ENCODE data around the gene CNOT3.

CNOT3 gene

DNA sequence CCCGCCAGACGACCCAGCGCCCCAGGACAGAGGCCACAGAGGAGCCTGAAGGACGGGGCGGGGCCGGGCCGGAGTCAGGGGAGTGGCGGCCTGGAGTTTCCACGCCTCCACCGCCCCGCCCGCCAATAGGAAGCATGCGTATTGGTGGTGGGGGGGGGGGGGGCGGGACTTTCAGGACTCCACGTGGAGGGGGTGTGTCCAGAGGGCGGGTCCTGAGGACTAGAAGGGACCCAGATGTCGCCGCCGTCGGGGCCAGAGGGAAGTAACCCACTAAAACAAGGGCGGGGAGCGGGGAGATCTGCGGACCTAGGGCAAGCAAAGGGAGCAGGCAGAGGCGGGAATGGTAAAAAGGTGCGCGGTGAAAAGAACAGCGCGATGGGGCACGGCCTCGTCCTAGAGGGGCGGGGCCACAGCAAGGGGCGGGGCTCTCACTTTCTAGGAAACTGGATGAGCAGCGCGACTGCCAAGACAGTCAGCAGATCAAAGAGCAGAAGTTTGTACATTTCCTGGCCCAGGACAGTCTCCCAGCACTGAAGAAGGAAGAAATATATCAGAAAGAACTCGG is 24.8 kb downstream of the CNOT3 start:
- TF ChIP-seq CTCF (IDR thresholded peaks at IDR 0.05; ENCODE audit: insufficient read depth, low read length, missing control alignments) = no peak
- ChIA-PET CTCF (interaction anchor here (1.4 kb wide), 1 partner anchor 12 kb away, joined by 3 read pairs; no protein-coding TSS in a partner anchor), POLR2A (no interaction called here)
- H3K4me3 ChIP-seq (ENCODE audit: low read depth, low read length) = peak overlapping the region; percentile 59
- DNase-seq (ENCODE audit: low read depth, low spot score) = no peak

GRCh38 chr19:54162884-54163283 is 25.3 kb downstream of the CNOT3 start:
- ChIA-PET POLR2A (interaction anchor here (0.7 kb wide), 1 partner anchor 25 kb away, joined by 4 read pairs; no protein-coding TSS in a partner anchor), CTCF (interaction anchor here (1.2 to 1.5 kb wide), 3 partner anchors 10 to 26 kb away, joined by 3 read pairs; partner anchors contain the start of gene TMC4)
- H3K4me3 ChIP-seq (ENCODE audit: low read depth, low read length) = no peak overlapping the region; the same call in 1 of the 2 replicates
- DNase-seq (ENCODE audit: low read depth, low spot score) = no peak
- no peak for TF ChIP-seq CTCF (IDR thresholded peaks at IDR 0.05; ENCODE audit: insufficient read depth, low read length, missing control alignments)

DNA sequence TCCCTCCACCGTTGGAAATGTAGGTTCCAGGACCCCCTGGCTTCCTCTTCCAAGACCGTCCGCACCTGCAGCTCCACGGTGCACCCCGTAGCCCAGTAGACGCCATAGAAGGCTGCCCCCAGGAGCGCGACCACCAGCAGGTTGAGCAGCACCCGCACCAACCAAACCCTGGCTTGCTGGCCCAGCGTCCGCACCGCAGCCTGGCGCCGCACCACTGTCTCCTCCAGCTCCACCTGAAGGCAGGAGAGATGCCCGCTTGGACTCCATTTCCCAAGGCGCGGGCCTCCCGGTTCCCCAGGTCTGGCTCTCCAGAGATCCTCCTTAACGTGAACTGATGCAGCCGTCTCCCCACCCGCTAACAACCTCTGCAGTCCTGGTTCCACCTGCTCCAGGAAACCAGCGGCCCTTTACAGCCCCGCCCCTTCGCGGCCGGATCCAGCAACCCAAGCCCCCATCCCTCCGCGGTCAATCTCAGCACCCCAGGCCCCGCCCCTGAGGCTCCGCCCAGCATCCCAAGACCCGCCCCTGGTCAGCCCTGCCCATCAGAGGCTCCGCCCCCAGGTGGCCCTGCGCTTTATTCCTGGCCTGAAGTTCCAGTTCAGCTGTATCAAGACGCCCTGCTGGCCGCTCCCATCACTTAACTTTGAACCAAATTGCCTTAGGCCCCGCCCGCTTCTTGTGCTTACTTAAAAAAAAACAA is 27.0 kb downstream of the CNOT3 start:
- CTCF ChIA-PET = interaction anchor here (0.9 to 1.6 kb wide), 5 partner anchors 8 to 68 kb away, joined by 3 to 7 read pairs (median 3); partner anchors contain the start of gene TMC4
- H3K4me3 ChIP-seq (ENCODE audit: low read depth, low read length) = peak overlapping the region; percentile 29
- TF ChIP-seq CTCF (IDR thresholded peaks at IDR 0.05; ENCODE audit: insufficient read depth, low read length, missing control alignments) = no peak
- no peak for DNase-seq (ENCODE audit: low read depth, low spot score)
- POLR2A ChIA-PET = interaction anchor here (0.7 kb wide), 1 partner anchor 49 kb away, joined by 3 read pairs; the partner anchor contains the start of genes PRPF31 and TFPT

GRCh38 chr19:54165222-54165621 is 27.7 kb downstream of the CNOT3 start:
- ChIA-PET CTCF (interaction anchor here (1.2 to 1.6 kb wide), 3 partner anchors 14 to 67 kb away, joined by 3 to 7 read pairs (median 3); no protein-coding TSS in a partner anchor), POLR2A (interaction anchor here (0.7 kb wide), 1 partner anchor 50 kb away, joined by 3 read pairs; the partner anchor contains the start of genes PRPF31 and TFPT)
- H3K4me3 ChIP-seq (ENCODE audit: low read depth, low read length) = no peak overlapping the region
- TF ChIP-seq CTCF (IDR thresholded peaks at IDR 0.05; ENCODE audit: insufficient read depth, low read length, missing control alignments) = no peak
- DNase-seq (ENCODE audit: low read depth, low spot score) = no peak

DNA sequence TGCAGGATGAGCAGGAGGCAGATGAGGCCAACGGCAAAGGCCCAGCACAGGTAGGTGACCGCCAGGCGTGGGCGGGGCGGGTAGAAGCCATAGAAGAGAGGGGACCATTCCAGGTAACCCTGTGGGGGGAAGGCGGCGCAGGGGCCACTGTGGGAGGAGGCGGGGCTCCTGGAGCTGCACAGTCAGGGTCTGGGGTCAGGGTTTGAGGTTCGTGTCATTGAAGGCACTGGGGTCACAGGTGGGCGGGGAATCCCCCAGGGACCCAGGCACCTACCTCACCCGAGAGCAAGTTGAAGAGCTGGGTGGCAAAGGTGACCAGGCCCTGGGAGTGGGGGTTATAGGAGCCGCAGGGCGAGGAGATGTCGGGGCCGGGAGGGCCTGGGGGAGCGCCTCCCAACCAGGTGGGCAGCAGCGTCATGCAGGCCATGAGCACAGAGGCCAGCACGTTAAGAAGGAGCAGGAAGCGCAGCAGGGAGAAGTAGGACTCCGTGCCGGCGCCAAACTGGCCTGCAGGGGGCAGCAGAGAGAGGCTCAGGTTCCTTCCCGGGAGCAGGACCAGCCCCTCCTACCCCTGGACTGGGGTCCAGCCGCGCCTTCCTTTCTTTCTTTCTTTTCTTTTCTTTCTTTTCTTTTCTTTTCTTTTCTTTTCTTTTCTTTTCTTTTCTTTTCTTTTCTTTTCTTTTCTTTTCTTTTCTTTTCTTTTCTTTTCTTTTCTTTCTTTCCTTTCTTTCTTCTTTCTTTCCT is 30.8 kb downstream of the CNOT3 start:
- CTCF ChIA-PET = interaction anchor here (0.6 to 6.0 kb wide), 23 partner anchors 9 to 222 kb away, joined by 3 to 44 read pairs (median 5); partner anchors contain the start of genes LENG1, LILRB3, MBOAT7 and TSEN34
- no peak overlapping the region for H3K4me3 ChIP-seq (ENCODE audit: low read depth, low read length)
- no peak for DNase-seq (ENCODE audit: low read depth, low spot score)
- peak; percentile 96 for TF ChIP-seq CTCF (IDR thresholded peaks at IDR 0.05; ENCODE audit: insufficient read depth, low read length, missing control alignments)
- POLR2A ChIA-PET = no interaction called here

Data from AG04449 (cell line).